PC-3 (cell line): ENCODE data around the gene MTHFS.

Experiments
- EZH2 ChIP-seq: fragments of 300-600 bp; sonication (generic); IDR thresholded peaks from one replicate; pipeline ENCODE4 v1.6.1; 2017; ENCODE audit warnings: antibody characterized with exemption, mild to moderate bottlenecking, low read length; ENCODE audit not compliant: unreplicated experiment
- TF ChIP-seq, protein P1 (sequence below): fragments of 300-600 bp; sonication (generic); conservative IDR thresholded peaks from 2 replicates; pipeline ENCODE4 v1.5.1; 2017; ENCODE audit warnings: antibody characterized with exemption, low read depth, mild to moderate bottlenecking, low read length

DNA sequence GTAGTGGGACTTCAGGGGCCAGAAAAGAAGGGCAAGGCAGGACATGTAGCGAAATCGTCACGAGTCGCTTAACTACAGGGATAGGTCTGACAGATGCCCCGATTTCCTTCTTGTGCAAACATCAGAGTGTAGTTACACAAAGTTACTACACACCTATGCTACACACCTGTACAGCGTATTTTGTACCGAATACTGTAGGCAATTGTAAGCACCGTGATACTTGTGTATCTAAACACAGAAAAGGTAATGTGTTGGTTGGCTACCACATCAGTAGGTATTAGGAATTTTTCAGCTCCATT lies 515 bp upstream of the MTHFS start:
- TF ChIP-seq, protein P1, sequence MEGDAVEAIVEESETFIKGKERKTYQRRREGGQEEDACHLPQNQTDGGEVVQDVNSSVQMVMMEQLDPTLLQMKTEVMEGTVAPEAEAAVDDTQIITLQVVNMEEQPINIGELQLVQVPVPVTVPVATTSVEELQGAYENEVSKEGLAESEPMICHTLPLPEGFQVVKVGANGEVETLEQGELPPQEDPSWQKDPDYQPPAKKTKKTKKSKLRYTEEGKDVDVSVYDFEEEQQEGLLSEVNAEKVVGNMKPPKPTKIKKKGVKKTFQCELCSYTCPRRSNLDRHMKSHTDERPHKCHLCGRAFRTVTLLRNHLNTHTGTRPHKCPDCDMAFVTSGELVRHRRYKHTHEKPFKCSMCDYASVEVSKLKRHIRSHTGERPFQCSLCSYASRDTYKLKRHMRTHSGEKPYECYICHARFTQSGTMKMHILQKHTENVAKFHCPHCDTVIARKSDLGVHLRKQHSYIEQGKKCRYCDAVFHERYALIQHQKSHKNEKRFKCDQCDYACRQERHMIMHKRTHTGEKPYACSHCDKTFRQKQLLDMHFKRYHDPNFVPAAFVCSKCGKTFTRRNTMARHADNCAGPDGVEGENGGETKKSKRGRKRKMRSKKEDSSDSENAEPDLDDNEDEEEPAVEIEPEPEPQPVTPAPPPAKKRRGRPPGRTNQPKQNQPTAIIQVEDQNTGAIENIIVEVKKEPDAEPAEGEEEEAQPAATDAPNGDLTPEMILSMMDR: no peak
- TF ChIP-seq EZH2: no peak
